HK-2 (cell line): ENCODE data around the gene SERBP1.
A peak's percentile ranks its signal among the peaks of the same experiment; 100 is the strongest.
"Not testable (repeated sequence)": the region's sequence is repeated elsewhere in the genome, so short reads cannot be mapped to it uniquely, and the experiment has no call there.

Experiments used
- DNase-seq: peaks from one replicate; pipeline ENCODE4 v3.0.0-alpha.2; 2018; ENCODE audit not compliant: unreplicated experiment

SERBP1 gene

DNA sequence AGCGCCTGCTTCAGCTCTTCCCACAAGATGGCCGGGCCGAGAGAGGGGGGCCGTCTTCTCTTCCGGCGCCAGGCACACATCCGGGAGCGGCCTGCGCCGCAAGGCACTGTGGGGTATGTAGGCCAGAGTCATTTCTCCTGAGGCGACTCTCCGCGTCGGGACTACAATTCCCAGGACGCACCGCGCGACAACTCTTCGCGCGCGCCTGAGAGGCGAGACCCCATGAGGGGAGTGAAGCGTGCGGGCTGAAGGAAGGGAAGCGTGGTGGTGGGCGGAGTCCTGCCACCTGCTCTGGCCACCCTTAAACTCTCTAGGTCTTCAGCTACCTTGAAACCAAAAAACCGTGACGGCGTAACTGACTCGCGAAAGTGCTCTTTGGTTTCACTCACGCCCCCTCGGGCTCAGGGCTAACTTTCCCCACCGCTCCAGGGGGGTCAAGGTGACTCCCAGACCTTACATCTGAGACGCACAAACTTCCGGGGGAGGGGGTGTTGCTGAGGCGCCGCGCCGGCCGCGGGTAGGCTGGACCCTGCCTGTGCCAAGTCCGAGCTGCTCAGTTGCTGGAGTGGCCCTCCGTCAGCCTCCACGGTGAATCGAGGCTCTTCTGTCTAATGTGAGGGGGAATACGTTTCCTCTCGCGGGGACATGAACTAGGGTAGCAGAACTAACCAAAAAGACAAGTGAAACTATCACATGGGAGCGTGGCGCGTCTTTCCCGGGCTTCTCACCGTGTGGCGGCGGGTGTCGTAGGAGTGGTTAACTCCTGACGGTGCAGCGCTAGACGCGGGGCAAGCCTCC is at the start of gene SERBP1:
Gene SERBP1, minus strand, starts transcription at position 45 of the 798 bp plus-strand sequence. CDS start 102 bp downstream, outside the sequence.
- peak; percentile 97 for DNase-seq

DNA sequence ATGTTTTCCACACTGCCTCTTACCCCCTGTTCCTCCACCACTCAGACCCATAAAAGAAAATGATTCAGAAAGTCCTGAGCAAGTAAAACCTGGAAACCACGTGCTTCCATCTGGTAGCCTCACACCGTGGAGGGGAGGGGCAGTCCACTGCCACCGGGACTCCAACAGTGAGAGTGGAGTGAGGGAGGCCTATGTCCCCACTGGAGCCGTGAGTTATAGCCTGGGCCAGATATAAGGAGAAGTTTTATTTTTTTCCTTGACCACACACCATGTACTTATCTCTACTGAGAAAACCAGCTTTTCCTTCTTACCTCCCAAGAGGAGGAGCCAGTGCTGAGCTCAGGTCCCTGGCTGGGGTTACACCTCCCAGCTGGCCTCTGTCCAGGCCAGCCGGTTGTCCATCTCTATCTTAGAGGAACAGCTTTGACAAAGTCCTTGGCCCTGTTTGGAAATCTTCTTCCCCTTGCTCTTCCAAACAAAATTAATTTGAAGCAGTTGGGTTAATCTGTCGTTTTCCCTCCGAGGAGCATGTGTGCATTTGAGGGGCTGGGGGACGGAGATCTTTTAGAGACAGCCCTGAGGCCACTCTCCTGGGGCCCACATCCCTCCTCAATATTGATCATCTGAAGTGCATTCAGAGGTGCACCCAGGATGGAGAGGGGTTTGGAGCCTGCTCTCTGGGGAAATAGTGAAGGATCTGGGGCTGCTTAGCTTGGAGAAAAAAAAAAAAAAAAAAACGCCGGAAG is 49.1 kb upstream of the SERBP1 start:
- peak; percentile 23 for DNase-seq

DNA sequence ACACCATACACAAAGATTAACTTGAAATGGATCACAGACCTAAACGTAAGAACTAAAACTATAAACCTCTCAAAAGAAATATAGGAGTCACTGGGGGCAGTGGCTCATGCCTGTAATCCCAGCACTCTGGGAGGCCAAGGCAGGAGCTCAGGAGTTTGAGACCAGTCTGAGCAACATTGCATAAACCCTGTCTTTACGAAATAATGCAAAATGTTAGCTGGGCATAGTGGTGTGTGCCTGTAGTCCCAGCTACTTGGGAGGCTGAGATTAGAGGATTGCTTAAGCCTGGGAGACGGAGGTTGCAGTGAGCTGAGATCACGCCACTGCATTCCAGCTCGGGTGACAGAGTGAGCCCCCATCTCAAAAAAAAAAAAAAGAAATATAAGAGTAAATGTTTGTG is 46.7 kb upstream of the SERBP1 start:
- no peak for DNase-seq

DNA sequence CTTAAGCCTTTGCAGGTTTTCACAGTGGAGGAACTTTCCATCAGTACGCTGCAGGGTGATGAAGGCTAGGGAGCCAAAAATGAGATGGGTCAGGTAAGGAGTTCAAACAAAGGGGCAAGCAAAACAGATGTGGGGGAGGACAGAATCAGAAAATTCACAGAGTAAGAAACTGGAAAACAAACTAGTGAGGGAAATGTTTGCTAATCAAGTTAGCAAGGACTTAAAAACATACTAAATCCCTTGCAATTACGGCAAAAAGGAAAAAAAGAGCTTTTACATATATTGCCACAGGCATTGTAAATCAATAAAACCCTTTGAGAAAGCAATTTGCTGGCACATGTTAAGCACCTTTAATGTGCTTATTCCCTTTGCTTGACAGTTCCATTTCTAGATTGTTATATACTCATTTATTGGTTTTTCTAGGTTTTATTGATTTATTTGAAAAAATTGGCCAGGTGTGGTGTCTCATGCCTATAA is 45.8 kb upstream of the SERBP1 start:
- no peak for DNase-seq

DNA sequence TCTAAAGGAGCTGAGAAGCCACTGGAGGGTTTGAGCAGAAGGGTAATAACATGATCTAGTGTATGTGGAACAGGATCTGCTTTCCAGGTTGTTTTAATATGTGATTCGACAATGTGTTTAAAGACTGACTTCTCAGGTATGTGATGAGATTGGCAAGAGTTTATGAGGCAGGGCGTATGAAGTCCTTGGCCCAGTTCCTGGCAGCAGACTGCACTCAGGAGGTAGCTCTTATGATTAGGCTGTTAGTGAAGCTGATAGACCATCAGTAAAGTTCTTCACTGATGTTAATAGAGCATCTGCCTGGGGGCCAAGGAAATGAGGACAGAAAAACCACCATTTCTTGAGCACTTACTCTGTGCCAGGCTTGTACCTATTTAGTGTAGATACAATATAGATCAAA is 41.9 kb upstream of the SERBP1 start:
- no peak for DNase-seq

DNA sequence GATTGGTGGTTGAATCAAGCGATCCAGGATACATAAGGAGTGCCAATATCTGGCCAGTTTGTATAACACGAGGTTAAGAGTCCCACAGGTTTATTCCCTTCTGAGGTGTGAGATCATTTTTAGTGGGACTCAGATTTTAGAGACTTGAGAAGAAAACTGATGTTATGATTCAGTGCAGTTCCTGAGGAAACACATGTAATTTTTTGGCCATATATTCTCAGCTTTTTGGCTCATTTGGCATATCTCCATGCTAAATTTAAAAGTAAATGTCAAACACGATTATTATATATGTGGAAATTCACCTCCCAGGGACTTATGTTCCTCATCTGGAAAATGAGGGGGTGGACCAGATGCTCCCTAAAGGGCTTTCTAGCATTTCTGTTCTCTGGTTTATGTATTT is 39.2 kb upstream of the SERBP1 start:
- no peak for DNase-seq

DNA sequence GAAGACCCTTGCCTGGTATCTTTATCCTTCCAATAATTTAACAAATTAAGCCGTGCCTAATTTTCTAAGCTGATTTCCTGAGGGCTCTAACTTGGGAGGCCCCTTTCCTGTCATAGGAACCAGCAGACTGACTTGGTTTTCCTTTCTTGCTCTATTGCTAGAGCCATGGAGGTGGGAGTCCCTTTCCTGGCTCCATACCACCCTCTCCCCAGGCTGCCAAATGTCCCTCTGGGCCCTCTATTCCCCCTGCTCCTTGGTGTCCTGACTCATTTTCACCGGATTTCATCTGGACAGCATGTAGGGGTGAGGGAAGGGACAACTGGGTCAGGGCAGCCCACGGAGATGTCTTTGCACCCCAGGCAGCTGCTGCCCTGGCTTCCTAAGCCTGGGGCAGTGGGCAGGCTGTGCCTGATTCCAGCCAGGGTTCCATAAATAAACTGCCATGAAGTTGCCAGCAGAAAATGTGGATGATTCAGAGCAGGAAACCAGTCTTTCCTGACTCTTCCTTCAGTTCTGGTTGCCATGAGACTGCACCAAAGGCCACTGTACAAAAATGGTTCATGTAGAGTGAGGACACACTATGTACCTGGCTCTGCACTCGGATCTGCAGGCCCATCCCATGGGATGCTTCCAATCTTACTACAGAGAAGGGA is 38.0 kb upstream of the SERBP1 start:
- DNase-seq: no peak

DNA sequence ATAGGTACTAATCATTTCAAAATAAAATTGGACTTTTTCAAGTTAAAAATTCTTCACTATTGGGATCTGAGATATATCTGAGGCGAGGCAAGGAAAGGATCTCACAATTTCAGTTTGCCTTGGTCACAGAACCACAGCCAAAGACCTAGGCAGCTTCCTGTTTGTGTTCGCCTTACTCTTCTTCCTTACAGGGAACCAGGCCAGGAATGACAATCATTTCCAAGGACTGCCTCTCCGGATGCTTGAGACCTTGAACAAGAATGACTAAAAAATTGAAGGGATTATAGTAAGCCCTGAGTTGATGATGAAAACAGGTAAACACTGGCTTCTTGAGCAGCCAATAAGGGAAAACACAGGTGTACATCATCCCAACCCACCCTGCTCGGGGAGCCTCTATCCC is 35.2 kb upstream of the SERBP1 start:
- no peak for DNase-seq

DNA sequence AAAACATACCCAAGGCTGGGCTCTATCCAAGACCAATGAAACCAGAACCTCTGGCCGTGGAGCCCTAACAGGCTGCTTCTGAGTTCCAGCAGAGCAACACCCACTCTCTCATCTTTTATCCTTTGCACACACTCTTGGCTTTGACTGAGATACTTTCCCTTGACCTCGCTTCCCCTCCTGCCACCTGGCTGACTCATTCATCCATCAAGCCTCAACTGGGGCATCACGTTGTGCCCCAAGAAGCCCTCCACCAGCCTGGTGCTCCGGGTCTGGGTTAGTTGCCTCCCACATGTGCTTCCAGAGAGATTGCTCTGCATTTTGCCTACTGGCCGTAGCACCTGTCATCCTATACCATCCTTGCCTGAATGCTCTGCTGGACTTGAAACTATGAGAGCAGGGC is 34.5 kb upstream of the SERBP1 start:
- no peak for DNase-seq

DNA sequence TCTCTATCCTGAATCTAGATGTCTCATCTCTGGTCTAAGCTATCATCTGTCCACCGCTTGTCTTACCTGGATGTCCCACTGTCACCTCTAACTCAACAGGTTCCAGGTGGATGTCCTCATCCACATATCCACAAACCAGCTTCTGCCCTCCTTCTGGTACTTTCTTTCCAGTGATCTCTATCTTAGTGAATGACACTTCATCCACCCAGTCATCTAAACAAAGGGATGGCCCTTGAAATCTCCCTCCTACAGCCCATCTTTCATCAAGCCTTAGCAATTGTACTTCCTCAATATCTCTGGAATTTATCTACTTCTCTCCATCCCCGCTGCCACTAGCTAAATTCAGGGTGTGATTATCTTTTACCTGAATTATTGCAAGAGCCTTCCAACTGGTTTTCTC is 33.9 kb upstream of the SERBP1 start:
- DNase-seq: no peak

DNA sequence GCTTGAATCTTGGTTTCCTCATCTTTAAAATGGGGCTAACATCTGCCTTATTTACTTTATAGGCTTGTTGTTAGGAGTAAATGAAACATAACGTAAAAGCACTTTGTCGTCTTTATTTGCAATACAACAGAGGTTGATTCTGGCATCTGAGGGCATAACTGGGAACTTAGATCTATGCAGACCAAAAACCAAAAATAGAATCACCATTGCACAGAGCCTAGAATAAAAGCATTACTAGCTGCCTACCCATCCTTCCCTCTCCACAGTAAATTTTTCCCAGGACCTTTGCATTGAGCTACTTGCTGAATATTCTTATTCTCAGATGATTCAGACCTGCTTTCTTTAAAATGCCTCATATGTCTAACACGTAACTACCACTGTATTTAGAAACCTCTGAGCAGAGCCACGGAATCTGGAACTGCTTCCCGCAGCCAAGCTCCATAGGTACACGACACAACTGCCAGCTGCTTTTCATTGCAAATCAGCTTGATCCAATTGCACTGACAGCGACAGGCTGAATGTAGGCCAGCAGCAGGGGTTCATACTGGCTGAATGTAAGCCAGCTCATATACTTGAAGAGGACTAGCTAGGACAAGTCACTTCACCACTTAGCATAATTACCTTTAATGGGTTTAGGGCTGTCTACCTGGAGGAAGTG is 33.2 kb upstream of the SERBP1 start:
- no peak for DNase-seq

DNA sequence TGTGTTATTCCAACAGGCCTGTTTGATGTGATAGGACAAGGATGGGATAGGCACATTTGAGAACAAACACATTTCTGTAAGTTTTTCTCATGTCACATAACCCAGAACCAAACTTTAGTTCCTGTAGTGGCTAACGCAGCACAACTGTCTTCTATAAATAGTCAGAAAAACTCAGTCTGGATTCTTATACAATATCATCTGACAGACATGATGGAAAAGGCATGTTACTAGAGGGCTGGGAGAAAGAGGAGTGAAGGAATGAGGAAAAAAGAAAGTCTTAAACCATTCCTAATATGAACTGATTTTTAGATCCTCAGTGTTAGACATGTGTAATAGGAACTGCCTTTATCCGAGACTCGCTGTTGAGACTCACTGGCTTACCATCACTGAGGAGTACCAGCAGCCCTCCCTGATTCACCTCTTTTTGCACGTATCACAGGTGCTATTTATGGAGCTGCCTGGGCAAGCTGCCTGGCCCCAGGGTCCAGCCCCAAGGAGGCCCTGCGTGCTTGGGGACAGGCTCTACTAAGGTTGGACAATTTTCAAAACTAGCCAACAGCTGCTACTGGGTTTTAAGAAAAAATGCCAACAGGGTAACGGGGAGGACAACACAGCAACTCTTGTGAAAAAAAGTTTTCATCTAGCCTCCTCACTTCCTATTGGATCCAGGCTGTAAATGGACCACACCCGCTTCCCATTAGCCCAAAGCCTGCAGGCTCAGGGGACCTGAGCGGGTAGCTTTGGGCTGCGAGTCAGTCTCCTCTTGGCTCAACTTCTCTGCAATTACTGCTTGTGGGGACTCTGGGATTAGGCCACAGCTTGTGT is 30.7 kb upstream of the SERBP1 start:
- no peak for DNase-seq

DNA sequence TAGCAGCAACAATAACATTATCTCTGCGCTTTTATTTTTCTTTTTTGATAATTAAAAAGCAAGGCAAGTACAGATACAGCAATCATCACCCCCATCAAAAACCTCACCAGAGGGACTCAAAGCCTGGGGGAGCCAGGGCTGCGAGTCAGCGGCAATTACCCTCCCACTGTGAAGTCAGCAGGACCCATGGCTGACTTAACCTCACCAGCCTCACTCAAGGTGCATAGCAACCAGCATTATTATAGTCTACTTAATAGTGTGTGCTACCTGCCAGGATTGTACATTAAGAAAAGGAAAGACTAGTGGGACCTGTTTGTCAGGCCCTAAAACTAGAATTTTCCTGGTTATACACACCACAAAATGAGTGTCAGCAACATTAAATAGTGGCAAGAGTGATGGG is 28.9 kb upstream of the SERBP1 start:
- no peak for DNase-seq

DNA sequence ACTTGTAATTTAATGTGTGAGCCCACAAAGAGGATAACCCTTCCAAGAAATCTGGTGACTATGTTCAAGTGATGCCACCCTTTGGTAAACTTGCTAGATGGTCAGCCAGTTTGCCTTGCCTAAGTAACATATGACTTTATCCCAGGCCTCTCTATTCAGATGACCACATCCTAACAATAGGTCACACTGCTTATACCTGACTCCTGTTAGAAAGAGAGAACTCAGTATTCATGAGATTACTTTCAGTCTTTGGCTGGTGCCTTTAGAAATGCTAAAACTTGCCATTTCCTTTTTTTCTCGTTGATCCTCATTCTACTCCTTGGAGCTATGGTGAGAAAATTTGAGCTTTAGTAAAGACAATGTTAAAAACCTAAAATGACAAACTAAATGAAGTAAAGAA is 28.5 kb upstream of the SERBP1 start:
- DNase-seq: no peak

DNA sequence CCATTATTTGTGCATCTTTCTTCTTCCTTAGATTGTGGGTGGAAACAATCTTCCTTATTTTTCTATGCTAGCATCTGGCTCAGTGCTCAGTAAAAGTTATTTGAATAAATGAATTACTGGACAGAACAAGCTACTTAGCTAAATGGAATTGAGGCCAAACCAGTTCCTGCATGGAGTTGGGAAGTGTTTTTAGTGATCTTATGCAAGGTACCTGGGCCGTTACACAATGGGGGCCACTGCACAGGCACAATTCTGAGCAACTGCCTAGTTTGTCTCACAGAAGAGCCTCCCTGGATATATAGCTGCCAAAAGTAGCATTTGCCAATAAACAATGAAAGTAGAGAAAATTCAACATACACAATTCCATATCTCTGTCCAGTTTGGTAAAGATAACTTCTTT is 27.0 kb upstream of the SERBP1 start:
- DNase-seq: no peak

DNA sequence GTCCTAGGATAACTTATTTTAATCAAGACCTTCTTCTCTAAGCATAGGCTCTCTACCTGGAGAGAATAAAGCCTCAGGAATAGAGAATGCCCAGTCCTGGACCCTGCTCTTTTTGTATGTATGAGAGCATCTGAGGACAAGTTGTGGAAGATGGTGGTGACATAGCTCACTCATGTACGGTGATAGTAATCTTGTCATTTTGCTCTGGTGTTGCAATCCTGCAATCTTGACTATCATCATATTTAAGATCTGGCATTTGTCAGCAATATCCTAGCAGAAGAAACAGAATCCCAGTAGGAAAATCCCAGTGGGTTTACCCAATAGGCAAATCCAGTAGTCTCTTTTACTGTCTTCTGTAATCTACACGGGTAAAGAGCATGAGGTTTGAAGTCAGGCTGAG is 21.6 kb upstream of the SERBP1 start:
- no peak for DNase-seq

DNA sequence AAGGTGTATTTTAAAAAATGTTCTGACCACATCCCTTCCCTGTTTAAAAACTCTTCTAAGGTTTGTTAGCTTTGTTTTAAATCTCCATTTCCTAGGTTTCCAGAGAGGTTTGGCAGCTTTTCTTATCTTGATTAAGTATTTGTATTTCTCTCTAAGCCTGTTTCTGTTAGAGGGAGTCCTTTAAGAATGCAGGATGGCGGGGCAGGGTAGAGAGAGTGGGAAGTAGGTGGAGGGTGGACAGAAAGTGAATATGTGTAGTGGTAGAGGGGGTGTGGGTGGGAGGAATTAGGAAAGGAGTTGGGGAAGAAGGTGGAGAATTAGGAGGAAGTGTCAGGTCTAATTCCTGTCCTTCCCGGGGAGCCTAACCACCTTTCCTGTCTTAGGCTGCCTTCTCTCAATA is 21.2 kb upstream of the SERBP1 start:
- DNase-seq: no peak

DNA sequence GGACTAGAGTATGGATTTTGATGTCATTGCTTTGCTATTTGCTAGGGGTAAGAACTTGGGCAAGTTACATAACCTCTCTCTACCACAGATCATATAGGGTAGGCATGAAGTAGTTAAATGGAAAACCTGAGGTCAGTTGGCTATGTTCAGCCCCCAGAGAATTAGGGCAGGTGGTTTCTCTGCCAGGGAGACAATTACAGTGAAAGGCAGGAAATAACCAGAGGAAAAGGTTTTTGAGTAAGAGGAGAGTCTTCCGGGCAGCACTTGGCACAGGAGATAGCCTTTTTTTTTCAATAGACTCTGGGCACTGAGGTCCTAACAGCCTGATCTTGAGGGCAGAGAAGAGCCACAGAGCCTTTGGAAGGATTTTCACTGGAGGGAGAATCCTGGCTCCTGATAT is 16.7 kb upstream of the SERBP1 start:
- DNase-seq: no peak

DNA sequence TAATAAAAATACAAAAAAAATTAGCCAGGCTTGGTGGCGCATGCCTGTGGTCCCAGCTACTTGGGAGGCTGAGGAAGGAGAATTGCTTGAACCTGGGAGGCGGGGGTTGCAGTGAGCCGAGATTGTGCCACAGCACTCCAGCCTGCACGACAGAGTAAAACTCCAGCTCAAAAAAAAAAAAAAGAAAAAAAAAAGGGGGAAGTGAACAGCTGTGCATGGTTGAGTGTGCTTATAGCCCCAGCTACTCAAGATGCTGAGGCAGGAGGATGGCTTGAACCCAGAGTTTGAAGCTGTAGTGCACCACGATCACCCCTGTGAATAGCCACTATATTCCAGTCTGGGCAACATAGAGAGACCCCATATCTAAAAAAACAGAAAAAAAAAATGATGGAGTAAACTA is 15.8 kb upstream of the SERBP1 start:
- not testable (repeated sequence) for DNase-seq

DNA sequence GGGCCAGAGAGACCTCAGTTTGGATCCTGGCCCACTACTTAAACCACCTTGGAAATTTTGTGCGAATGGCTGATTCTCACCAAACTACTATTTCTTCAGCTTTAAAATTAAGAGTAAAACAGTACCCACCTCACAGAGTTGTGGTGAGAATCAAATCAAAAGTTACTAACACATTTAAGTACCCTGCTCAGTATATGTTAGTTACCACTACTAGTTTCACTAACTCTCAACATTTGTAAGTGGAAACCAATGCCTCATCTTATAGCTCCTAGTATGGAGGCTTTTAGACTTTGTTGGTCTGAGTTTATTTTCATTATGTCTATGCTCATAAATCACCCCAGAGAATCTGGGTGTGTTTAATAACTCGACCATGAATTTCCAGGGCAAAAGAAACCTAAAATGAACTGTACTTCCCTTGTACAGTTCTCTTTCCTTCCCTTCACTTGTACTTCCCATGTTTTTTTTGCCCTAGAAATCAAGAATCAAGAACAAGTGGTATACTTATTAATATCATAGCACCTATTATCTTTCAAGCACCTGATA is 11.6 kb upstream of the SERBP1 start:
- no peak for DNase-seq

DNA sequence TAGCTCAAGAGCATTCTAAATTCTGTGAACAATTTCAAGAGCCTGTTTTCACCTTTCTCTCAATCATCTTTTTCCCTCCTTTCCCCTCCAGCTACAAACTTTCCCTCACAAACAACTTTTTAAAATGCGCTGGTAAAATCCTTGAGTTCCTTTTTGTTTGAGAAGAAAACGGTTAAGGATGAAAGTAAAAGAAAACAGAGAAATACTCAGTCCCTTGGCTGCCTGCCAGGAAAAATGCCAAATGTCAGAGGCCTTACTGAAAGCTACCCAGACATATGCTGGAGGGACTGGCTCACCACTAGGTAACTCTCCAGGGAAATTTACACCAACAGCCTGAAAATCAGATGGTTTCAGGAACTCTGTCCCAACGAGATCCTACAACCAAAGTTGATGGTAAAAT is 11.0 kb upstream of the SERBP1 start:
- DNase-seq: no peak
